HCT116 (cell line): Measurements from ENCODE around the gene RNF227. TPM values are rescaled to one million over a fixed set of nuclear protein-coding genes. Genes with fewer than 3 reads are reported as not detected.

Experiments used
- ATAC-seq: fragments of 200-7000 bp; cut with Tn5 transposase; 2 replicates; pipeline ENCODE4 v1.9.1; 2020; ENCODE audit warnings: mild to moderate bottlenecking, moderate library complexity
- BruUV-seq: library from RNA; stranded (reverse); fragments of 400-500 nt; replicated peaks from 2 replicates; lab custom pipeline; 2021; lab: Mats Ljungman, UMichigan
- CTCF ChIA-PET: fragments of 300-600 bp; sonication (Branson Sonifier 250); formaldehyde crosslinking; loops from one replicate; lab custom pipeline; 2021; ENCODE audit warnings: antibody characterized with exemption; lab: Charles Lee
- POLR2A ChIA-PET: fragments of 300-600, 350-600 bp; sonication (Branson Sonifier 250); formaldehyde crosslinking; loops from one replicate; lab custom pipeline; 2021; ENCODE audit warnings: antibody characterized with exemption; lab: Charles Lee
- RAD21 ChIA-PET, 2 experiments: fragments of 300-600 bp; sonication (Branson Sonifier 250); formaldehyde crosslinking; loops; one replicate each; lab custom pipeline; 2023; ENCODE audit warnings: low total read pairs in 2 of 2; ENCODE audit not compliant: uncharacterized antibody in 2 of 2, unreplicated experiment in 2 of 2, low non-redundant PET in 1 of 2; lab: Charles Lee
- DNase-seq: peaks from one replicate; pipeline ENCODE4 v3.0.0-alpha.2; 2010; ENCODE audit warnings: low read depth, low spot score
- H2AFZ ChIP-seq: fragments of 200-600 bp; shearing (Covaris generic), sonication (generic); 2 replicates; pipeline ENCODE4 v1.6.1; 2017; ENCODE audit warnings: low read depth, mixed run types, mixed read lengths, antibody characterized with exemption, low read length; ENCODE audit not compliant: poor library complexity, severe bottlenecking
- H3K27ac ChIP-seq: 2 replicates; pipeline ENCODE4 v1.5.1; 2012; ENCODE audit warnings: low read depth, low read length
- H3K27me3 ChIP-seq: fragments of 200-600 bp; sonication (generic); 2 replicates; pipeline ENCODE4 v1.6.1; 2016; ENCODE audit warnings: mixed run types, low read length, mixed read lengths; ENCODE audit not compliant: insufficient read depth
- H3K36me3 ChIP-seq, 2 experiments: fragments of 200-500 bp in 1 of 2; fragments of 200-600 bp in 1 of 2; sonication (Bioruptor generic) in 1 of 2; sonication (generic) in 1 of 2; 2 replicates each; pipeline versions ENCODE4 v1.5.1 to v1.6.1; 2014 to 2016; ENCODE audit warnings: low read length in 2 of 2, inconsistent platforms in 1 of 2, mixed read lengths in 1 of 2, mixed run types in 1 of 2; ENCODE audit not compliant: insufficient read depth in 2 of 2, control insufficient read depth in 1 of 2
- H3K4me1 ChIP-seq, 2 experiments: fragments of 200-600 bp in 1 of 2; sonication (generic) in 1 of 2; 2 replicates each; pipeline versions ENCODE4 v1.5.1 to v1.6.1; 2012 to 2017; ENCODE audit warnings: low read length in 2 of 2, inconsistent platforms in 1 of 2, mild to moderate bottlenecking in 1 of 2, mixed read lengths in 1 of 2, mixed run types in 1 of 2, moderate library complexity in 1 of 2; ENCODE audit not compliant: insufficient read depth in 2 of 2, control insufficient read depth in 1 of 2
- H3K4me2 ChIP-seq: fragments of 200-600 bp; sonication (generic); 2 replicates; pipeline ENCODE4 v1.6.1; 2017; ENCODE audit warnings: mixed run types, low read length, mixed read lengths
- H3K4me3 ChIP-seq, 2 experiments: fragments of 200-600 bp in 1 of 2; sonication (generic) in 1 of 2; replicated peaks in 1 of 2; 2 replicates each; pipeline ENCODE4 v1.5.1; 2011 to 2016; ENCODE audit warnings: low read length in 2 of 2, control low read depth in 1 of 2, low read depth in 1 of 2, mild to moderate bottlenecking in 1 of 2, mixed read lengths in 1 of 2, mixed run types in 1 of 2
- H3K79me2 ChIP-seq: fragments of 200-600 bp; sonication (generic); 2 replicates; pipeline ENCODE4 v1.6.1; 2017; ENCODE audit warnings: mild to moderate bottlenecking, mixed run types, low read length, moderate library complexity, mixed read lengths; ENCODE audit not compliant: insufficient read depth
- H3K9ac ChIP-seq: fragments of 200-600 bp; sonication (generic); 2 replicates; pipeline ENCODE4 v1.6.1; 2016; ENCODE audit warnings: low read length, mixed read lengths
- H3K9me2 ChIP-seq: fragments of 200-600 bp; sonication (generic), shearing (Covaris generic); 2 replicates; pipeline ENCODE4 v1.6.1; 2017; ENCODE audit warnings: mixed run types, mild to moderate bottlenecking, moderate library complexity; ENCODE audit not compliant: insufficient read depth
- H3K9me3 ChIP-seq, 2 experiments: fragments of 200-500 bp in 1 of 2; fragments of 200-600 bp in 1 of 2; sonication (Bioruptor generic) in 1 of 2; sonication (generic) in 1 of 2; 2 replicates each; pipeline ENCODE4 v1.6.1; 2014 to 2017; ENCODE audit warnings: low read length in 2 of 2, mixed read lengths in 2 of 2, inconsistent platforms in 1 of 2, low read depth in 1 of 2, mild to moderate bottlenecking in 1 of 2, mixed run types in 1 of 2, moderate library complexity in 1 of 2; ENCODE audit not compliant: control insufficient read depth in 1 of 2, insufficient read depth in 1 of 2
- H4K20me1 ChIP-seq: fragments of 200-600 bp; sonication (generic), shearing (Covaris generic); 2 replicates; pipeline ENCODE4 v1.6.1; 2017; ENCODE audit warnings: mixed run types, mild to moderate bottlenecking, moderate library complexity; ENCODE audit not compliant: insufficient read depth
- CEBPB ChIP-seq: IDR thresholded peaks from 2 replicates; pipeline ENCODE4 v1.6.1; 2012; ENCODE audit warnings: low read depth
- EGR1 ChIP-seq: IDR thresholded peaks from 2 replicates; pipeline ENCODE4 v1.6.1; 2012; ENCODE audit warnings: low read depth
- ELF1 ChIP-seq: IDR thresholded peaks from 2 replicates; pipeline ENCODE4 v1.6.1; 2012; ENCODE audit warnings: low read depth, borderline replicate concordance
- EZH2 ChIP-seq: fragments of 200-600 bp; sonication (generic); IDR thresholded peaks from 2 replicates; pipeline ENCODE4 v1.6.1; 2017; ENCODE audit warnings: antibody characterized with exemption, mixed run types
- FOSL1 ChIP-seq: IDR thresholded peaks from 2 replicates; pipeline ENCODE4 v1.6.1; 2012; ENCODE audit warnings: low read depth
- MAX ChIP-seq: IDR thresholded peaks from 2 replicates; pipeline ENCODE4 v1.6.1; 2012
- POLR2A ChIP-seq: IDR thresholded peaks from 2 replicates; pipeline ENCODE4 v1.7.0; 2011; ENCODE audit warnings: borderline replicate concordance; ENCODE audit not compliant: insufficient read depth, insufficient read length; ENCODE audit errors: extremely low read depth
- POLR2AphosphoS5 ChIP-seq: IDR thresholded peaks from 2 replicates; pipeline ENCODE4 v1.6.1; 2011; ENCODE audit warnings: mild to moderate bottlenecking, low read depth, low read length, moderate library complexity
- SIN3A ChIP-seq: IDR thresholded peaks from 2 replicates; pipeline ENCODE4 v1.6.1; 2012; ENCODE audit warnings: low read depth
- SP1 ChIP-seq: IDR thresholded peaks from 2 replicates; pipeline ENCODE4 v1.6.1; 2012; ENCODE audit warnings: low read depth
- SRF ChIP-seq: IDR thresholded peaks from 2 replicates; pipeline ENCODE4 v1.6.1; 2012; ENCODE audit warnings: low read depth
- TCF7L2 ChIP-seq: IDR thresholded peaks from 2 replicates; pipeline ENCODE4 v1.7.0; 2011; ENCODE audit warnings: borderline replicate concordance, inconsistent platforms; ENCODE audit not compliant: insufficient read depth, insufficient read length; ENCODE audit errors: extremely low read depth
- YY1 ChIP-seq: IDR thresholded peaks from 2 replicates; pipeline ENCODE4 v1.6.1; 2011; ENCODE audit warnings: low read length, low read depth, moderate library complexity, mild to moderate bottlenecking; ENCODE audit not compliant: insufficient replicate concordance; ENCODE audit errors: extremely low read depth
- ZBTB33 ChIP-seq: IDR thresholded peaks from 2 replicates; pipeline ENCODE4 v1.6.1; 2011; ENCODE audit warnings: mild to moderate bottlenecking, low read length, moderate library complexity; ENCODE audit not compliant: insufficient replicate concordance; ENCODE audit errors: extremely low read depth
- ZFX ChIP-seq: fragments of 450-650 bp; IDR thresholded peaks from 2 replicates; pipeline ENCODE4 v1.6.1; 2017
- ZNF274 ChIP-seq: fragments of 200-500 bp; sonication (Bioruptor generic); IDR thresholded peaks from 2 replicates; pipeline ENCODE4 v1.6.1; 2014; ENCODE audit warnings: mild to moderate bottlenecking, low read depth, low read length, inconsistent platforms
- intact Hi-C: fragments of 100-400 bp; cut with micrococcal nuclease; formaldehyde crosslinking; loops from 2 replicates; pipeline ENCODE4 v1.10.0; 2022
- total RNA-seq: library from RNA; stranded (reverse); gene quantifications from one replicate; pipeline ENCODE4 v1.2.1, GENCODE V29; 2021; ENCODE audit not compliant: unreplicated experiment

The RNF227 gene
- total RNA-seq, 1 experiment from 2014 or later = 0.74 TPM

- intact Hi-C loops = no loop called here
- POLR2A ChIA-PET = no interaction called here
- no peak overlapping the region for H3K9ac ChIP-seq
These were observed 19.8 kb upstream of the RNF227 start for GRCh38 chr17:7935859-7936258.

More at GRCh38 chr17:7935859-7936258, 19.8 kb upstream of the RNF227 start:
- H2AFZ ChIP-seq = no peak overlapping the region
- no peak overlapping the region for H3K27ac ChIP-seq
- H3K27me3 ChIP-seq = no peaks in the 10 kb centered on the region
- ATAC-seq (no peak), DNase-seq (no peak)
- no peak overlapping the region for H3K4me3 ChIP-seq
- no TSS peak for BruUV-seq
- H3K4me1 ChIP-seq = peaks cover 8 to 16% of the 10 kb centered on the region in 2 experiments; a peak in 3 of 4 replicates
- no peaks in the 10 kb centered on the region for H3K9me3 ChIP-seq
- ChIA-PET CTCF (no interaction called here), RAD21 (no interaction called here)
- H3K79me2 ChIP-seq = peaks cover 35% of the 10 kb centered on the region
- no peaks in the 10 kb centered on the region for H4K20me1 ChIP-seq
- H3K36me3 ChIP-seq = peaks cover 37 to 41% of the 10 kb centered on the region in 2 experiments; a peak in 3 of 4 replicates
- no peaks in the 10 kb centered on the region for H3K9me2 ChIP-seq
- no peak for TF ChIP-seq ZNF274
- TF ChIP-seq SIN3A = no peak
- TF ChIP-seq YY1 = no peak
- TF ChIP-seq ELF1 = no peak
- TF ChIP-seq SP1 = no peak
- no peak for TF ChIP-seq EZH2
- TF ChIP-seq ZFX = no peak
- no peak for TF ChIP-seq ZBTB33
- TF ChIP-seq POLR2AphosphoS5 = no peak
- TF ChIP-seq EGR1 = no peak
- no peak for TF ChIP-seq FOSL1
- TF ChIP-seq TCF7L2 = no peak
- no peak for TF ChIP-seq SRF
- no peak for TF ChIP-seq POLR2A
- TF ChIP-seq MAX = no peak
- no peak for TF ChIP-seq CEBPB
- H3K4me2 ChIP-seq = no peak overlapping the region
